DLD1 (cell line): ENCODE results near the gene GPANK1.

Experiments
- in situ Hi-C: cut with HindIII; loops from 2 replicates; pipeline ENCODE4 v1.10.0; 2017; ENCODE audit warnings: low sequenced_read_pairs

Gene GPANK1

DNA sequence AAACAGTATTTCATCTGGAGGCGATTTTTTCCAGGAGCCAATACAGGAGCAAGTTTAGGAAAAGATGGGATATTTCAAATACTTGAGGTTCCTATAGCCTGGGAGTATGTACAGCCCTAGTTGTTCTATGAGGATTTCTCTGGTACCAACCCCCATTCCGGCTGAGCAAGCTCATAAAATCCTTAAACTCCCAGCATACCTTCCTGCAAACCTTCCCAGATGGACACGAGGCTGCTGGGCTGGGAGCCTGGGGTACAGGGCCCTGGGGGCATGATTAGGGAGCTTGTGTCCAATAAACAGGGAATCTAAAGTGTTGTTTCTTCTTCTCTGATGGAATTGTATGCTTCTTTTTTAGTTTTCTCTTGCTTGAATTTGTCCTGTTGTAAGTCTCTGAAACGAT is 42.8 kb downstream of the GPANK1 start:
- in situ Hi-C loops: no loop called here

DNA sequence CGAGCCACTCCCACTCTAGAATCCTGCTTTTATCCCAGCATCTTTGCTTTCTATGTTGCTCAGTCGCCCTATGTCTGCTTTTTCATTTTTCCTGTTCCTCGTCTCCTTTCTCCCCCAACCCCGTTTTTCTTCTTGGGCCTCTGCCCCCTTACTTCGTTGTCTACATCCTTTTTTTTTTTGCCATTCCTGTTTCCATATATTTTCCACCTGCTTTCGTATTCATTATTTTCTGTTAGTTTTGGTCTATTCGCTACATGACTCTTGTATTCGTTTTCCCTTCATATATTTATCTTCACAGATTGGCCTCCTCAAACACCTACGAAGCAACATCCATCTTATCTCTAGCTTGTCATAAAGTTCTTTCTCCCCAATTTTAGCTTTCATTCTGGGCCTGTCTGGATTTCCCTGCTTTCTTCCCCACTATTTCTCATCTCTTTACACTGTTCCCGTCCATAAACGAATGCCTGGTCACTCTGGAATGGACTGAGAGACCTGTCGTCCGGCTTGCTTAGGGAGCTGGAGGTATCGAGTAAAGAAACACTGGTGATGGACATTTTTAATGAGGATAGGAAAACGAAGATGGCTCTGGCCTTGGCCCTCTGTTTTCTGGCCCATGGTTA is 43.4 kb downstream of the GPANK1 start:
- in situ Hi-C loops: no loop called here

DNA sequence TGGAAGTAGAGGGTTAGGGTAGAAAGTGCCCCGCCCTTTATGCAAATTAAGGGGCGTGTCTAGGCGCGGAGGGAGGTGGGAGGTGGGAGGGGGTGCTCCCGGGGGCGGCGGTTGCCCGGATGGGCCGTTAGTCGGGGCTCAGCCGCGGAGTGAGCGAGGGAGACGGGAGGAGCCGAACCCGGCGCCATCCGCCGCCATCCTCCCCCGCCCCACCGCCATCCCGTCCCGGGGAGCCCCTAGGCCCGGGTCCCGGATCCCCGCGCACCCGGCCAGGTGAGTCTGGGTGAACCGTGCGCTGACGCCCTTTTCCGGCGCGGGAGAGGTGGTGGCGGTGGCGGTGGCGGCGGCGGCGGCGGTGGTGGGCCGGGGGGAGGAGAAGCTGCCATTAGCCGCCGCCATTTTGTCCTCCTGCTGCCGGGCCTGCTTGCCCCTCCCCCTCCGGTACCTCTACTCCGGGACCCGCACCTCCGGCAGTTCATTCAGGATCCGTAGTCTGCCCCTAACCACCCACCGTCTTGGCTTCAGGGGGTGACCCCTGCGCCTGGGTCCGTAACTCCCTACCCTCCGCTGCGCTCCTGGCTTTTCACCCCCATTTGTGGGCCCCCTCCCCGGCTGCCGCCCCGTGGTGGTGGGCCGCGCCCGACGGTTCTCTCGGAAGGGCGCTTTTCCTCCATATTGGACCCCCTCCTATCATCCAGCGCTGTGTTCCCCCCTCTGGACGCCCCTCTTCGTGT is 44.0 kb downstream of the GPANK1 start, which contains the start of gene PRRC2A:
Gene PRRC2A, plus strand, starts transcription at position 130 of the 734 bp plus-strand sequence. CDS start 2,075 bp downstream, outside the sequence.
- in situ Hi-C loops: no loop called here

DNA sequence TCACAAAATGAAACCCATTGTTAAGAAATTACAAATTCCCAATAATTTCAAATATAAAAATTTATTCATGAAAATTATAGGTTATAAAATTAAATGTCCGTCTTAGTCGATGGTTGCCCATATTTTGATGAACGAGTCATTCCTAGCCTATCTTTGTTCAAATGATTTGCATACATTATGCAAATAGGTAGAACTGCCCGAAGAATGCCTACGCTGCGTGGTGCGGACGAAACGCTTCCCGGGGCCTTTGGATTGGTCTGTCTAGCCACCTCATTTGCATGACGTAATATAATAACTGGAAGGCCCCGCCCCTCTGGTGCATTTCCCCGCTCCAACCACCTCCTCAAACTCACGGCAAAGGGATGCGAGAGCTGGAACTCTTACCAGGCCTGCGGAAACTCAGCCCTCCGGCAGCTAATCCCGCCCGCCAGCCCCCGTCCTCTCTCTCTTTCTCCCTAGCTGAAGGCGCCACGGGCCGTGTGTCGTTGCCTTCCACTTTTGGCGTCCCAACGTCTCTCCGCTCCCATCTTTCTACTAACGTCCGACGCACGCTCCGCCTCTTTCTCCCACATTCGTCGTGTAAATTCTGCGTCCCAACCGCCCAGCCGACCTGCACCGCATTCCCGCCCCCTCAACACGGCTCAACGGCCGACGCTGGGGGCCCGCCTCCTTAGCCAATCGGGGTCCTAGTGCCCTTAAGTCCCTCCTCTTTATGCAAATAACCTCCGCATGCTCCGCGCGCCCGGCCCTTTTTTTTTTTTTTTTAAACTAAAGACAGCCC is 44.8 kb downstream of the GPANK1 start:
- in situ Hi-C loops: no loop called here

DNA sequence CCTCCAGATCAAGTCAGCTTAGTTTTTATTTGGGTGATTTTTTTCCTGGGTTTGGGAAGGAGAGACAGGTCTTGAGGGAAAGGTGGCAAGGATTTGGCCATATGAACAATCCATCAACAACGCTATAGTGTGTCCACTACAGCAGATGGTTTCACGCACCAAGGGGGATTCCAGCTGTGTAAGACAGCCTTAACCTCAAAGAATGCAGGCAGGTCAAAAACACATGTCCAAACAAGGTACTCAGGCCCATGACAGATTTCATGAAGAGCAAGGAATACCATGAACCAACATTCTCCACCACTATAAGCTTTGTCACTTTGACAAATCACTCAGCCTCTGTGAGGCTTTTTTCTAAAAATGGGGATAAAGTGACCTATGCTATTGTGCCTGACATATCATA is 47.8 kb downstream of the GPANK1 start:
- in situ Hi-C loops: no loop called here

DNA sequence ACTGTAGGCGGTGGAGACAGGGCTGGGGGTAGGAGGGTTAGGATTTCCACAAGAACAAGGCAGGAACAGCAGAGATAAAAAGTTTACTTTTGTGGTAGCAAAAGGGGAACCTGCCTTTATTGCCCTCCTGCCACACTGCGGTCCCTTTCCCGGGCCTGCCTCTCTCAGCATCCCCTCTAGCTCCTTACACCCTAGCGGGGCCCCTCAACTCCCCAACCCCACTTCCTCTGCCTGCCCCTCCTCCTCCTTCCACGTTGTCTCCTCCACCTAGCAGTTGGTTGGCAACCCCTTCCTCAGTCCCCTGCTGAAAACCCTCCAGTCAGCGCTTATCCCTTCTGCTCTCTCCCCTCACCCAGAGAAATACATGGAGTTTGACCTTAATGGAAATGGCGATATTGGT is 49.0 kb downstream of the GPANK1 start:
- in situ Hi-C loops: no loop called here

DNA sequence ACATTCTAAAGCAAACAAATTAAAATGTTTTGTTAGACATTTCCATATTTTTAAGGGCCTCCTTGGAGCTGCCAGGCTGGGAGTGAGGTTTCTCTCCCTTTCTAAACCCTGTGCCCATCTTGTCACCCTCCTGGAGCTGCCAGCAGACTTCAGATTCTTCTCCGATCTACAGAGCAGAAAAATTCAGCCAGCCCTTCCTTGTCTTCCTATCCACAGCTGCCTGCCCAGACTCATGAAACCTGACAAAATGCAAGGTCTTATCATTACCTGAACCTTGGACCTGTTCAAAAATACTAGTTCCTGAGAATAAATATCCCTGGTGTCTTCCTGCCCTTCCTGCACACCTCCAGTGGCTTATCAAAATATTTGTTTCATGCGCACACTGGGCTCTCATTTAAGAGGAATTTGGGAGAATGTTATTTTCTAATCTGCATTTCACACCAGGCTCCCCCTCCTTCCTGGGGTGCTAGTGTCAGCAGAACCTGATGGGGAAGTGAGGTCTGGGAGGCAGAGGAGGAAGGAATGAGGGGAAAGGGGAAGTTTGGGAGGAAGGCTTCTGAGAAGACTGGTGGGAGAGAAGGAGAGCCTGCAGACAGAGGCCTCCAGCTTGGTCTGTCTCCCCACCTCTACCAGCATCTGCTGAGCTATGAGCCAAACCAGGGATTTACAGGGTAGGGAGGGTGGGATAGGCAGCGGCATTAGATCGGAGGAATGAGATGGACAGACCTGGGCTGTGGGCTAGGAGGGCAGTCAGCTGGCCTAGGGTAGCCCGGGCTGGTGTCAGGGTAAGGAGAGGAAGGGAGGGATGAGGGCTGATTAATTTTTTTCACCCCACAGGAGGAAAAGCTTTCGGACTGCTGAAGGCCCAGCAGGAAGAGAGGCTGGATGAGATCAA is 49.9 kb downstream of the GPANK1 start, which contains the start of gene AIF1:
Gene AIF1, plus strand, starts transcription at position 551 of the 895 bp plus-strand sequence. Its CDS starts 96 bp downstream, at position 647.
- in situ Hi-C loops: no loop called here

DNA sequence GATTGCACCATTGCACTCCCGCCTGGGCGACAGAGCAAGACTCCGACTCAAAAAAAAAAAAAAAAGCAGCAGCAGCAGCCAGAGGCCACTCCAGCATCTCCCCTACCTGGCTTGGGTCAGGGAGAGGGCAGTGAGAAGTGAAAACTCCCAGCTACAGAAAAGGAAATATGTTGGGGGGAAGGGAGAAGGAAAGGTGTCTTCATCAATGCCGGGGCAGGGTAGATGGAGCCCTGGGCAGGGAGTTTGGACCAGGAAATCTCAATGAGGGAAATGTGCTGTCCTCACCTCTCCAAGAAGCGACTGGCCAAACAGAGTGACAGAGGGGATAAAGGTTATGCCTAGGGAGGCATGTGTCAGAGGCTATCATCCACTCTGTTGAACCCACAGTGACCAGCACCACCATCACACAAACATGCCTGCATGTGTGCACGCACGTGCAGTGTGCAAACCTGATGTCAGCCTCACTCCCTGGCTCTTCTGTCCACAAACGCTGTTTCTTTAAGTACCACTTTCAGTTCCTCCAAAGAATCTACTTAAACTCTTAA is 50.6 kb downstream of the GPANK1 start:
- in situ Hi-C loops: no loop called here
